HG03103 (cell line): ENCODE measurements around the gene CLIC3.
"Not testable (repeated sequence)": the region's sequence is repeated elsewhere in the genome, so short reads cannot be mapped to it uniquely, and the experiment has no call there.

Experiments used
- ATAC-seq: cut with Tn5 transposase; IDR thresholded peaks from one replicate; pipeline ENCODE4 v1.9.1; 2021; ENCODE audit warnings: low read depth; ENCODE audit not compliant: unreplicated experiment

CLIC3 gene, protein sequence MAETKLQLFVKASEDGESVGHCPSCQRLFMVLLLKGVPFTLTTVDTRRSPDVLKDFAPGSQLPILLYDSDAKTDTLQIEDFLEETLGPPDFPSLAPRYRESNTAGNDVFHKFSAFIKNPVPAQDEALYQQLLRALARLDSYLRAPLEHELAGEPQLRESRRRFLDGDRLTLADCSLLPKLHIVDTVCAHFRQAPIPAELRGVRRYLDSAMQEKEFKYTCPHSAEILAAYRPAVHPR

DNA sequence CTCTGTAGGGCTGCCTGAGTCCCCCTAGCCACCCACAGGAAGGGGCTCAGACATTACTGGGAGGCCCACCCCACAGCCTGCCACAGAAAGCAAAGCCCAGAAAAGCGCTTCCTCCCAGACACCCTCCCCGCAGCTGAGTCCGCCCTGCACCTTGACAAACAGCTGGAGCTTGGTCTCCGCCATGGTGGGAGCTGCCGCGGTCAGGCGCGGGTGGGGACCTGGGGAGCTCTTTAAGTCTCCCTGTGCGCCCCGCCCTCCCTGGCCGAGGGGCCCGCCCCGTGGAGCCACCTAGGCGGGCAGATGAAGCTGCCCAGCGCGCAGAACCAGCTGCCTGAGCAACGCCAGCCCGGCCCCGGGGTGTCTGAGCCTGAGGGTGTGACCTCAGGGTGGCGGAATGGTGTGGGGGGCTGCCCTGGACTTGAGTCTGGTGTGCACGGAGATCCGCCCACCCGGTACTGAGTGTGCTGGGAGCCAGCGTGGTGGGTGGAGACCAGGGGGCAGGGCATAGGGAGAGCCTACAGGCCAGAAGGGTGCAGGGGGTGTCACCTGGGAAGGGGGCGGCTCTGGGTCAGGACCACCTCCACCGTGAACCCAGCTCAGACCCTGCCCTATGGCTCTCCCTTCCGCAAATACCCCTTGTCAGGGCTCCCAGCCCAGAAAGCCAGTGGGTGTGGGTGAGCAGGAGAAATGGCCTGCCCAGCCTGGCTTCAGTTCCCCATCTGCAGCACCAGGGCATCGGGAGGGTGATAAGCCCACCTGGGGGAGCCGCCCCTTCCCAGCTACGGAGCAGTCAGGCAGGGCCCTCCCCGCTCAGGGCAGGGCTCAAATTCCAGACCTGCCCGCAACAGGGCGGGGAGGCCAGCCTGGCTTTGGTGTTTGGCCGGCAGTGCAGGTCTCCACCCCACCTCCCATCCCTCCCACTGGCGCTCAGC, at the start of gene CLIC3:
TSS of gene CLIC3 (minus strand) at position 208 of the 932 bp plus-strand sequence. CDS start at position 183, 25 bp downstream.
- ATAC-seq = no peak

GRCh38 chr9:137045294-137046087, 49.1 kb upstream of the CLIC3 start:
- no peak for ATAC-seq

GRCh38 chr9:137044502-137045177, 48.3 kb upstream of the CLIC3 start:
- ATAC-seq = no peak

DNA sequence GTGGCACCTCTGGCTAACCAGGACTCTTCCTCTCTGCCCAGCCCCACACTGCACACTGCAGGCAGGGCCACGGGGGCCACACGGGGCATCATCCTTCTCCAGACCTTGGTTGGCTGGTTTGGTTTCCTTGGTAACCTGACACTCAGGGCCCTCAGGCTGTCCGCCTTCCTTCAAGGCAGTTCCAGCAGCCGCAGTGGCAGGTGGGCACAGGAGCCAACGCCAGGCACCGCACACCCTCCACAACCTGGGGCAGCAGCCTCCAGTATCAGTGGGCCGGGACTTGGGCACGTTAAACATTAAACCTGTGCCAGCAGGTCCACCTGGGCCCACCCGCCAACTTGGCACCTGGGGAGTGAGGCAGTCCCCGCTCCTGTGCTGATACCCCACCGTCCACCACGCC, 47.7 kb upstream of the CLIC3 start:
- no peak for ATAC-seq

DNA sequence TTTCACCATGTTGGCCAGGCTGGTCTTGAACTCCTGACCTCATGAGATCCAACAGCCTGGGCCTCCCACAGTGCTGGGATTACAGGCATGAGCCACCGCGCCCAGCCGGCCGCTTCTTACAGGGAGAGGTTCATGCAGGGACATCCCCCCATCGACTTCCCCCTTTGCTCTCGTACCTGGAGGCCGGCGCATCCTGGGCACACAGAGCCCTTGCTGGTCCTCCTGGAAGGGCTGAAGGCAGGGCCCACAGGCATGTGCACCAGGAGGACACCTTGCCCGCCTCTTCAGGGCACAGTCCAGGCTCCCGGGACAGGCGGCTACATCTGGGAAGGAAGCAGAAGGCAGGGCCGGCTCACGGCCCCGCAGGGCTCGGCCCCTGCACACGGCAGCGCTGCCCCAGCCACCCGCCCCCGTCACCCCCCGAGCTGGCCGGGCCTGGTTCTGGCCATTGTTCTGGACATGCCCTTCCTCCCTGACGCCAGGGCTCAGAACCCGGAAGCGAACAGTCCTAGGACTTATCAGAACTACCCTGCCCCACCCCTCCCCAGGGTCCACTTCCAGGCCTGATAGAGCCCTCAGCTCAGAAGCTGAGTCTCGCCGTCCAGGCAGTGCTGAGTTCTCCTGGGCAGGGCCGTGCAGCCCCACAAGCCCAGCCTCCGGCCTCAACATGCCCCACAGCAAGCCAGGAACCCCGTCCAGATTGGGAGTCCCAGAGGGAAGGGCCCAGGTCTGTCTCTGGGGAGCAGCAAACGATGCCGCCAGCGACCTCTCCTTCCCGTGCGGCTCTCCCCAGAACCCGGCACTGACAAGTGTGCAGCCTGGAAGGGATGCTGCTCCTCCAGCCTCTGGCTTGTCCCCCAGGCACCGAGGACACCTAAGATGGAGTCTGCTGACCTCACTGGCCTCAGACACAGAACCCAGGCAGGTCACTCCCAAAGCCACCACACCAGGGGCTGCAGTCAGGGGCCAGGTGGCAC, 46.7 kb upstream of the CLIC3 start:
- ATAC-seq = no peak

DNA sequence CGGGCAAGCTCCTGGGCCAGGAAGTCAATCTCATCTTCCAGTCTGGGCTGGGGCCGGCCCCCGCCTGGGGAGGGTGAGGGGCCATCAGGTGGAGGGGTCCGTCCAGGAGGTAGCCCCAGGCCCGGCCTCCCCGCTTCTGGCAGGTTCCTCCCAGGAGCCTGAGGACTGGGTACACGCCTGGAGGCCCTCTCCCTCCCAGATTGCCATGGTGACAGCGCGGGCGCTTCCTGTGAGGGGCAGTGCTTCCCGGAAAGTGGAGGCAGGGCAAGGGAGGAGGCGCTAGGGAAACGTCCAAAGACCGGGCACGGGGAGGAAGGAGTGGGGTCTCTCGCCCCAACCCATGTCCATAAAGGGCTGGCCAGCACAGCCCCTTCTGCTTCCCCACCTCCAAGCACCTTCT, 44.8 kb upstream of the CLIC3 start:
- ATAC-seq = no peak

- ATAC-seq = no peak
Observed at GRCh38 chr9:137040568-137040967, 44.2 kb upstream of the CLIC3 start.

DNA sequence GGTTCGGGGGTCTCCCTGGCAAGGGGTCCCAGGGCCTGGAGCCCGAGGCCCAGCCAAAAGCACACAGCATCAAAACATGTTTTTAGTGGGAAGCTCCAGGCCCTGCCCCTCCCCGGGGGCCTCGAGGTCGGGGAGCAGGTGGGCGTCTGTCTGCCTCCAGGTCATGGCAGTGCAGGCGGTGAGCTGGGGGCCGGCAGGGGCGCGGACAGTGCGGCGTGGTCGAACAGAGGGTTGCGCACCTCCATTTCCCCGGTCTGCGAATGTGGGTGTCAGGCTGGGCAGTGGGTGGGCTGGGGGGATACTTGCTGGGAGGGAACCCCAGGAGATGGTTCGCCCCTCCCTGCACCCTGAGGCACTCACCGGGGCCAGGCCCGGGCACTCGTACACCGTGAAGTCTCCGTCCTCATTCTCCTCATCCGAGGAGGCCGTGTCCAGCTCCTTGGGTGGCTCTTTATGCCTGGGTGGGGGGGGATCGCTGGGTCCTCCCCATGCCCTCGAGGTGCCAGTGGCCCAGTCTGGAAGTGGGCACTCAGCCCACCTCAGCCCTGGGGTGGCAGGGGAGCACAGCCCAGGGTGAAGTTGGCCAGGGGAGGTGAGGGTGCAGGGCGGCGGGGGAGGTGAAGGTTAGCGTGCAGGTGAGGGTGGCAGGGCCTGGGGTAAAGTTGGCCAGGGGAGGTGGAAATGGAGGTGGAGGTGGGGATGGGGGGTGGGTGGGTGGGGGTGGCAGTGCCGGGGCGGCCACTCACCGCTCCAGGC, 43.4 kb upstream of the CLIC3 start:
- no peak for ATAC-seq

DNA sequence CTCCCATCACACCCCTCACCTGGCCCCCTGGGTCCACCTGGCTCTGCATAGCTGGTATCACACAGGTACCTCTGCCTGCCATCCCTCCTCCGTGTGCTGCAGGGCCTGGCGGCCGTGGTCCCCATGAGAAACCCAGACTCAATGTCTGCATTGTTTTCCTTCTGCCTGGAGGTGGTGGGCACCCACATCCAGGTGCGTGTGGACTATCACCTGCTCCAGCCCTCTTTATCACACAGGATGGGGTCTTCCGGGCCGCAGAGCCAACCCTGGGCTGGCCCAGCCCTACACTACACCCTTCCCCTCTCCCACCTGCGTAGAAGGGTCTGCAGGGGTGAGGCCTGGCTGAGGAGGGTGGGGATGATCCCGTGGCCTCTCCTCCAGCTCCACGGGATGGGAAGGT, 42.5 kb upstream of the CLIC3 start:
- no peak for ATAC-seq

DNA sequence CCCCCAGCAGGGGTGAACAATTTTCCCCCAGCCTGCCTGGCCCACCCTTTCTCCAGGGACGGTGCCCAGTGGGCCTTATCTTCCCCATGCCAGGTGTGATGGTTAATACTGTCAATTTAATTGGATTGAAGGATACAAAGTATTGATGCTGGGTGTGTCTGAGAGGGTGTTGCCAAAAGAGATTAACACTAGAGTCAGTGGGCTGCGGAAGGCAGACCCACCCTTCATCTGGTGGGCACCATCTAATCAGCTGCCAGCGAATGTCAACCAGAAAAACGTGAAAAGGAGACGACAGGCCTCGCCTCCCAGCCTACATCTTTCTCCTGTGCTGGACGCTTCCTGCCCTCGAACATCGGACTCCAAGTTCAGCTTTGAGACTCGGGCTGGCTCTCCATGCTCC, 41.1 kb upstream of the CLIC3 start:
- ATAC-seq = no peak

DNA sequence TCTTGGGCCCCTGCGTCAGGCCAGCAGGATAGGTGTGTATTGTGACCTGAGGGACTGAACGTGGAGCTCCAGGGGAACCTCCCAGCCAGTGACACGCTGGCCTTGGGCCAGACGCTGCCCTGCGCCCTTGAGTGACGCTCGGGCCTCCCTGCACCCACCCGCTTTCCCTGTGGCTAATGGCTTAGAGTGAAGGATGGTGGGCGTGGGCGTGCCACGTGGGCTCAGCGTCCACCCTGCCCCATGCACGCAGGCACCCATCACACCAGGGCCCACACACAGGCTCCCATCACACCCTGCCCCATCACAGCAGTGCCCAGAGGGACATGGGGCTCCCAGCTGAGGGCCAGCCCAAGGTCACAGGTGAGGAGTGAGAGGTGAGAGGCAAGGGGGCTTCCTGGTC, 40.7 kb upstream of the CLIC3 start:
- ATAC-seq = no peak

- no peak for ATAC-seq
Observed at GRCh38 chr9:137035937-137036336, 39.6 kb upstream of the CLIC3 start.

- ATAC-seq = no peak
Observed at GRCh38 chr9:137035507-137035834, 39.1 kb upstream of the CLIC3 start.

- no peak for ATAC-seq
Observed at GRCh38 chr9:137034709-137035506, 38.5 kb upstream of the CLIC3 start.

- ATAC-seq = no peak
Observed at GRCh38 chr9:137034039-137034708, 37.8 kb upstream of the CLIC3 start.

GRCh38 chr9:137033481-137033880, 37.1 kb upstream of the CLIC3 start:
- ATAC-seq = not testable (repeated sequence)

- no peak for ATAC-seq
Observed at GRCh38 chr9:137032858-137033257, 36.5 kb upstream of the CLIC3 start.
